Keratinocyte (primary cell): ENCODE results near the gene A4GALT. TPM values are rescaled to one million over a fixed set of nuclear protein-coding genes. Genes with fewer than 3 reads are reported as not detected.
A peak's percentile ranks its signal among the peaks of the same experiment; 100 is the strongest.

Experiments used
- DNase-seq: peaks from one replicate; pipeline ENCODE4 v3.0.0-alpha.2; 2011; ENCODE audit warnings: low read depth, missing footprints, low spot score
- FAIRE-seq: peaks from 2 replicates; lab custom pipeline; 2011; peaks lifted over from hg19 to GRCh38; lab: Jason Lieb, UNC
- H2AFZ ChIP-seq: 2 replicates; pipeline ENCODE4 v1.6.0; 2012; ENCODE audit warnings: low read length, control low read depth, inconsistent platforms; ENCODE audit not compliant: control insufficient read depth
- H3K27ac ChIP-seq: 2 replicates; pipeline ENCODE4 v1.5.1; 2011; ENCODE audit warnings: low read length; ENCODE audit not compliant: control insufficient read depth, insufficient read depth
- H3K27me3 ChIP-seq: 3 replicates; pipeline ENCODE4 v1.6.0; 2011; ENCODE audit warnings: low read length; ENCODE audit not compliant: control insufficient read depth, insufficient read depth; ENCODE audit errors: extremely low read depth
- H3K36me3 ChIP-seq, 2 experiments: 2 replicates in 1 of 2; 3 replicates in 1 of 2; pipeline ENCODE4 v1.5.1; 2011; ENCODE audit warnings: low read length in 2 of 2, mild to moderate bottlenecking in 1 of 2; ENCODE audit not compliant: control insufficient read depth in 2 of 2, insufficient read depth in 2 of 2; ENCODE audit errors: extremely low read depth in 1 of 2
- H3K4me1 ChIP-seq: 3 replicates; pipeline ENCODE4 v1.5.1; 2011; ENCODE audit warnings: low read length; ENCODE audit not compliant: control insufficient read depth, insufficient read depth; ENCODE audit errors: extremely low read depth
- H3K4me2 ChIP-seq: 3 replicates; pipeline ENCODE4 v1.6.0; 2011; ENCODE audit warnings: low read depth, low read length; ENCODE audit not compliant: control insufficient read depth, insufficient read depth; ENCODE audit errors: extremely low read depth
- H3K4me3 ChIP-seq, 3 experiments: fragments of 200-600 bp in 1 of 3; sonication (generic) in 1 of 3; 2 replicates in 2 of 3; 3 replicates in 1 of 3; pipeline ENCODE4 v1.5.1; 2011 to 2016; ENCODE audit warnings: low read length in 3 of 3, mild to moderate bottlenecking in 3 of 3, control low read depth in 2 of 3, inconsistent platforms in 1 of 3, low read depth in 1 of 3, mixed read lengths in 1 of 3, mixed run types in 1 of 3, moderate library complexity in 1 of 3; ENCODE audit not compliant: control insufficient read depth in 2 of 3, insufficient read depth in 2 of 3; ENCODE audit errors: extremely low read depth in 1 of 3
- H3K79me2 ChIP-seq: 2 replicates; pipeline ENCODE4 v1.6.0; 2012; ENCODE audit warnings: low read length; ENCODE audit not compliant: control insufficient read depth, insufficient read depth
- H3K9ac ChIP-seq: 3 replicates; pipeline ENCODE4 v1.6.0; 2011; ENCODE audit warnings: low read length; ENCODE audit not compliant: control insufficient read depth, insufficient read depth; ENCODE audit errors: extremely low read depth
- H3K9me1 ChIP-seq: 3 replicates; pipeline ENCODE4 v1.6.0; 2011; ENCODE audit warnings: low read length; ENCODE audit not compliant: control insufficient read depth, insufficient read depth; ENCODE audit errors: extremely low read depth
- H3K9me3 ChIP-seq: 2 replicates; pipeline ENCODE4 v1.5.1; 2012; ENCODE audit warnings: low read depth, low read length; ENCODE audit not compliant: control insufficient read depth
- H4K20me1 ChIP-seq: 3 replicates; pipeline ENCODE4 v1.6.0; 2011; ENCODE audit warnings: low read length; ENCODE audit not compliant: control insufficient read depth, insufficient read depth; ENCODE audit errors: extremely low read depth
- CTCF ChIP-seq, 3 experiments: IDR thresholded peaks in 1 of 3; conservative IDR thresholded peaks in 1 of 3; optimal IDR thresholded peaks in 1 of 3; 2 replicates in 2 of 3; 3 replicates in 1 of 3; pipeline versions ENCODE3 to v1.5.1; 2011; ENCODE audit warnings: low read length in 3 of 3, mild to moderate bottlenecking in 3 of 3, moderate library complexity in 2 of 3, control low read depth in 1 of 3, inconsistent platforms in 1 of 3; ENCODE audit not compliant: insufficient read depth in 2 of 3; ENCODE audit errors: extremely low read depth in 1 of 3
- EZH2 ChIP-seq: IDR thresholded peaks from one replicate; pipeline ENCODE4 v1.6.1; 2012; ENCODE audit warnings: inconsistent platforms, mild to moderate bottlenecking, low read length, moderate library complexity
- dilution Hi-C: fragments of 300-500 bp; cut with MboI; formaldehyde crosslinking; loops from one replicate; pipeline ENCODE4 v1.7.0; 2020; ENCODE audit warnings: low sequenced_read_pairs; ENCODE audit not compliant: extremely low pct_ligation_motif_present
- polyA plus RNA-seq, 5 experiments: library from polyadenylated mRNA; depleted of rRNA in 3 of 5; stranded (reverse) in 3 of 5; stranded (forward) in 1 of 5; unstranded in 1 of 5; fragments of >200 nt; gene quantifications; 1 replicate in 1 of 5; 2 replicates in 3 of 5; 3 replicates in 1 of 5; pipeline versions ENCODE4 v1.2.1 to v1.2.3, GENCODE V29; 2011 to 2012; ENCODE audit warnings: missing spikeins in 2 of 5, low read depth in 1 of 5, low replicate concordance in 1 of 5

A4GALT gene
- polyA plus RNA-seq, 1 donor (not counting 4 experiments of a cell fraction or from before 2014, with no cell fraction given) = 1.6 TPM

- Histone ChIP-seq H3K9me1 (peaks cover 2% of the 10 kb centered on the region), H3K27ac (peak overlapping the region; percentile 88), H3K4me1 (peaks cover 46% of the 10 kb centered on the region), H3K9me3 (no peaks in the 10 kb centered on the region), H3K4me3 (peak overlapping the region; percentile 74 to 98 (median 90)), H3K27me3 (no peaks in the 10 kb centered on the region), H4K20me1 (no peaks in the 10 kb centered on the region), H3K9ac (peak overlapping the region; percentile 95), H2AFZ (peak overlapping the region; percentile 10), H3K36me3 (peaks cover 0 to 2% of the 10 kb centered on the region in 2 experiments), H3K79me2 (peaks cover 51% of the 10 kb centered on the region), H3K4me2 (peak overlapping the region; percentile 98)
- TF ChIP-seq EZH2 (no peak), CTCF (optimal IDR thresholded peaks at IDR 0.05 in 1 of 3, IDR thresholded peaks at IDR 0.05 in 1 of 3, conservative IDR thresholded peaks at IDR 0.05 in 1 of 3; ENCODE audit: extremely low read depth in 1 of 3, insufficient read depth in 2 of 3, low read length in 3 of 3) (no peak)
- DNase-seq = no peak
- dilution Hi-C loops = no loop called here
- FAIRE-seq = peak; percentile 5
Observed at GRCh38 chr22:42648368-42649245, 72.1 kb downstream of the A4GALT start.

GRCh38 chr22:42648017-42648367 is 72.7 kb downstream of the A4GALT start:
- no peak for TF ChIP-seq EZH2
- no peak for TF ChIP-seq CTCF (optimal IDR thresholded peaks at IDR 0.05 in 1 of 3, IDR thresholded peaks at IDR 0.05 in 1 of 3, conservative IDR thresholded peaks at IDR 0.05 in 1 of 3; ENCODE audit: extremely low read depth in 1 of 3, insufficient read depth in 2 of 3, low read length in 3 of 3)
- Histone ChIP-seq H3K9ac (peak overlapping the region; percentile 95), H4K20me1 (no peaks in the 10 kb centered on the region), H3K36me3 (peaks cover 0 to 2% of the 10 kb centered on the region in 2 experiments), H3K4me2 (peak overlapping the region; percentile 98), H3K27me3 (no peaks in the 10 kb centered on the region), H3K9me3 (no peaks in the 10 kb centered on the region), H3K79me2 (peaks cover 57% of the 10 kb centered on the region), H2AFZ (no peak overlapping the region), H3K4me3 (peak overlapping the region; percentile 74 to 98 (median 90)), H3K9me1 (peaks cover 2% of the 10 kb centered on the region), H3K4me1 (peaks cover 46% of the 10 kb centered on the region), H3K27ac (peak overlapping the region; percentile 88)
- no peak for DNase-seq
- FAIRE-seq = no peak
- dilution Hi-C loops = no loop called here
